ENCODE results near the gene GALNS.

The GALNS gene

DNA sequence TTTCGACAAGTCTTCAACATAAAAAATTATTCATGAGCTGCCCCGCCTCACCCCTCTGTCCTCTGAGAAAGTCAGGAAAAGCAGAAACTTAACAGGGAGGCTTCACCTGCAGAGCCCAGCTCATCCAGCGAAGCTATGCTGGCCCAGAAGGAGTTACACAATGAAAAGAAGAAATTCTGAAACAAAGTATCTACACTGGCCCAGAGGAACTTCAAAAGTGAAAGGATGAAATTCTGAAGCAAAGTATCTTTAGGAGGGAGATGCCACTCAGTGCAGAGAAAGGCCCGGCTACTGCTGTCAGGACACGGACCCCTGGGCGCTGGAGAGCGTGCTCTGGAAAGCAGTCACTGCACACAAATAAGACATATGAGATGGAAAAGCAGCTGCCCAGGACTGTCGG lies 1.6 kb downstream of the GALNS start:
- no peak for DNase-seq

DNA sequence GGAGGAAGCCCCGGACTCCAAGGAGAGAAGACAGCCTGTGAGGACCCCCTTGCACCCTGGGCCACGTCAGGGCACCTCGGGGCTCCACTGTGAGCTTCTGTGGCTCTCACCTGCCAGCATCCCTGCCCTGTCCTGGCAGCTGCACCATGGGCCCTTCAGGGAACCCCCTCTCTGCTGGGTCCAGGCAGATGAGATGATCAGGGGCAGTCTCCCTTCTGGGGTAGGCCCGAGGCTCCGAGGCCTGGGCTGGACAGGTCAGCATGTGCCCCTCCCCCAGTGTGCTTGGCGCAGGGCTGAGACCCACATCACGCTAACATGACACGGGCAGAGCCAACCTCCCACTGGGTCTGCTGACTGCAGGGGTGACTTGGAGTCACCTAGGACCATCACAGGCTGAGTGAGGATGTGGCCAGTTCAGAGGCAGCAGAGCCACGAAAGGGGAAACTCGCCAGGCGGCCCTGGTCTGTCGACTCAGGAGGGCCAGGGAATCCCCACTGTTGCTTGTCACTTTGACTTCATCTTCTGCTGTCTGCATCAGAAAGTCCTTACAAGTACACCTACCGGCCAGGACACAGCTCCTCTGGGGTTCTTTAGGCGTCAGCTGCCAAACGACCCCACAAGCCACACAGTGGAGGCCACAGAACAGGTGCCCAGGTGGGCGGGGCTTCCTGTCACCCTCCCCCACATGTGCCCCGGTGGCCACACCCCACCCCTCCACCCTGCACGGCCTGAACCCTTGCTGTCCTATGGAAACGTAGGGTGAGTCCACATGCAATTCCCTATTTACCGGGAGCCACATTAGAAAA lies 2.2 kb downstream of the GALNS start:
- peak; percentile 33 for DNase-seq

- no peak for DNase-seq
Observed at GRCh38 chr16:88853325-88853941, 3.3 kb downstream of the GALNS start.

DNA sequence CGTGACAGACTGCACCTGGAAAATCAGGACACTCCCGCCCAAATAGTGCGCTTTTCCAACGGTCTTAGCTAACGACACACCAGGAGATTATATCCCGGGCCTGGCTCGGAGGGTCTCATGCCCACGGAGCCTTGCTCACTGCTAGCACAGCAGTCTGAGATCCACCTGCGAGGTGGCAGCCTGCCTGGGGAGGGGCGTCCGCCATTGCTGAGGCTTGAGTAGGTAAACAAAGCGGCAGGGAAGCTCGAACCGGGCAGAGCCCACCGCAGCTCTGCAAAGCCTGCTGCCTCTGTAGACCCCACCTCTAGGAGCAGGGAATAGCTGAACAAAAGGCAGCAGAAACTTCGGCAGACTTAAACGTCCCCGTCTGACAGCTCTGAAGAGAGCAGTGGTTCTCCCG lies 5.1 kb downstream of the GALNS start:
- DNase-seq, result no peak

GRCh38 chr16:88850531-88851199 lies 6.1 kb downstream of the GALNS start:
- DNase-seq, result no peak

- DNase-seq, result no peak
Observed at GRCh38 chr16:88848557-88848956, 8.2 kb downstream of the GALNS start.

- DNase-seq, result no peak
Observed at GRCh38 chr16:88847654-88848053, 9.1 kb downstream of the GALNS start.

DNA sequence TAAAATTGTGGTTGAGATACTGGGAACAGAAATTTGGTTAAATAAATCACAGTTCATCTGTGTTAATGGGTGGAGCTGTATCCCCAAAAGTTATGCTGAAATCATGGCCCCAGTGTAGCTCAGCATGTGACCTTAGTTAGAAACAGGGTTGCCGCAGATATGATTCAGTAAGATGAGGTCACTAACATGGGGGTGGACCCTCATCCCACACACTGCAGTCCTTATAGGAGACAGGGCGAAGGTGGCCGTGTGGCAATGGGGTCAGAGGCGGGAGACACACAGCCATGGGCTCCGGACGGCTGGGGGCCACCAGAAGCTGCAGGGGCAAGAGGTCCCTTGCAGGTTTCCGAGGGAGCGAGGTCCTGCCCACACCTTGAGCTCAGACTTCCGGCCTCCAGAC lies 10.7 kb downstream of the GALNS start:
- DNase-seq, result no peak

GRCh38 chr16:88844419-88845036 lies 12.2 kb downstream of the GALNS start:
- no peak for DNase-seq

DNA sequence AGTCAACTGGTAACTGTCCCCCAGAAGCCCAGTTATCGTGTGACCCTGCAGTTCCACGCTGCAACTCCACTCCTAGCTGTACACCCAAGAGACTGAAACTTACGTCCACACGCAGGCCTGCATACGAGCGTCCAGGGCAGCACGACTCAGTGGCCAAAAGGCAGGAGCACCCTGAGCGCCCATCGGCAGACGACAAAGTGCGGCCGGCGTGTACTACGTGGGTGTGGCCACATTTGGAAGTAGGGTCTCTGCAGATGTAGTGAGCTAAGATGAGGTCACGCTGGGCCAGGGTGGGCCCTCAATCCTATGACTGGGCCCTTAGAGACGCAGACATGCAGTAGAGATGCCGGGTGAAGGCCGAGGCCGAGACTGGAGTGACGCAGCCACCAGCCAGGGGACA lies 13.5 kb downstream of the GALNS start:
- DNase-seq, result no peak

GRCh38 chr16:88842806-88843205 lies 13.9 kb downstream of the GALNS start:
- no peak for DNase-seq

GRCh38 chr16:88842308-88842756 lies 14.4 kb downstream of the GALNS start:
- no peak for DNase-seq

DNA sequence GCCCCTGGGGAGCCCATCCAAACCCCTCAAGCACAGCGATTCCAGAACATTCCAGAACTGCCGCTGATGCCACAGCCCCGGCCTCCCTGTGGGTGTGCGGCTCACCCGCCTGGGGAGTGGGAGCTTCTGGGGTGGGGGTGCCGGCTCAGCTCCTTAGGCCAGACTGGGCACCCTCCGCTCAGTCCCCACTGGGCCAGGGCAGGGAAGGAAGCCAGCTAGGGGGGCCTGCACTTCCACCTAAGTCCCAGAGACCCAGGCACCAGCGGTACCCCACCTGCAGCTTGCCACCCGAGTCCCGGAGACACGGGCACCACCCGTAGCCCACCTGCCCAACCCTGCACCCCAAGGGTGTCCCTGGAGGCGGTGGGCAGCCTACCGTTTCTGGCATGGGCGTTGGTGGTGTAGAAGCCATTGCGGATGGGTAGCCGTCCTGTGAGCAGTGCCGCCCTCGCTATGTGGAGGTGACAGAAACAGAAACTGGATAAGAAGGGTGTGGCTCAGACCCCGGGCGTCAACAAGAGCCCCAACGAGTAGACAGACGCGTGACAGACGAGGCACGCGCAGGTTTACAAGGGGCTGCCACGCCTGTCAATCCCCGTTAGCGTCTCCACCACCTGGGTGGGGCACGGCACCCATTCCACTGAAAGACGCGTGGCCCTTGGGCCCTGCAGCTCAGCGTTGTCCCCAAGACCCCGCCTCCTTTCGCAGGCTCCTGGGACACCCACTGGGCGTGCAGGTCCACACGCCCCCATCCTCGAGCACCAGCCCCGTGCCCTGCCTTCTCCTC lies 15.0 kb downstream of the GALNS start:
- DNase-seq, result no peak

DNA sequence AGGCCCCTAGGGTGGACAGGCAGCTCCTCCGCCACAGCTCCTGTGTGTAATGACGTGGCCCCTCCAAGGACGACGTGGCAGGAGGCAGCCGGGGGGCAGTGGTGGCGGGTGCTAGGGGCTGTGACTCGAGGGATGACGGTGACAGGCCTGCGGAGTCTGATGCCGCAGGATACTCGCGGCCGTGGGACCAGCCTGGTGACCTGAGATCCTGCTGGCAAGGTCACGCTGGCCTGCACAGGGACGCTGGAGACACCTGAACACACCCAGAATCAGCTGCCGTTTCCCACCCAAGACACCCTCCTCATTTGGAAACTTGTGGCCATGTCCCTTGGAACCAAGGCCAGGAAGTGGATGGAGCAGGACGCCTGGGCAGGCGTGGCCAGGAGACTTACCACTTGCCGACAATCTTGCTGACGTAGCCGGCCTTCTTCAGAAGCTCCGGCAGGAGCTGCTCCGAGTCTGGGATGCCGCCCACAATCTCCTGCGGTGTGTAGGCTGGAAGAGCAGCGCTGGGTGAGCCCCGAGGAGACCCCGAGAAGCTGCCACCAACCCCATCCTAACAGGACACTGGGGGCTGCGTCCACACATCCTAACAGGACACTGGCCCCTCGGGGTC lies 16.0 kb downstream of the GALNS start:
- DNase-seq, result no peak

DNA sequence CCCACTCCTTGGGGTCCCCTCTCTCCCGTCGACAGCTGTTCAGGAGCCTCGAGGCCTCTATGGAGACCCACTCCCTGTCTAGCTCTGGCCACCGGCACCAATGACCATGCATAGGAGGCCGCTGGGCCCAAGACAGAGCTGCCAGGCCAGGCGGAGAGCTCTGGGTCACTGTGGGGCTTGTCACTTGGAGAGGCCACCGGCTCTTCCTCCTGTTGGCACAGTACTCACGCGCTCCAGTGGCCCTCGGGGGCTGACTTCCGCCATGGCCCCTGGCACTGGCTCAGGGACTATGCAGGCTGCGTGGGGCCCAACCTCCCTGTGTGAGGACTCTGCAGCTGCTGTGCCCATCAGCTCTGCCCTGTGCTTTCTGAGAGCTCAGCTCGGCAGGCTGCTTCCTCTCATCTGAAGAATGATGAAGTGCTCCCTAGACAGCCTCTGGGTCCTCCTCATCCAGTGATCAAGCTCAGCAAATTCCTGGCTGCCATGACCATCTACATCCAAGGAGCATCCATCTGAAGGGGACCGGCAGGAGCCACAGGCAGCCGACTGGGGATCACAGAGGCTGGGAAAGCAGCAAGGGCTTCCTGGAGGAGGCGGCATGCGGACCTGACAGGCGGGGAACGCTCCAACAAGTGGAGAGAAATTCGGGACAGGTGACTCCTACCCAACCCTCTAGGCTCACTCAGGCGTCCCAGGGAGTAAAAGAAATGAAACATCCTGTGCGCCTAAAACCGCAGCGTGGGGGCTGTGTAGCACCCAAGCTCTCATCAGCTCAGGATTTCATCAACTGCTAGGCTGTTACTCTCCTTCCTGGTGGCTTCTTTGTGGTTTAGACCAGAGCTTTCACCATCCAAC lies 16.8 kb downstream of the GALNS start:
- no peak for DNase-seq

DNA sequence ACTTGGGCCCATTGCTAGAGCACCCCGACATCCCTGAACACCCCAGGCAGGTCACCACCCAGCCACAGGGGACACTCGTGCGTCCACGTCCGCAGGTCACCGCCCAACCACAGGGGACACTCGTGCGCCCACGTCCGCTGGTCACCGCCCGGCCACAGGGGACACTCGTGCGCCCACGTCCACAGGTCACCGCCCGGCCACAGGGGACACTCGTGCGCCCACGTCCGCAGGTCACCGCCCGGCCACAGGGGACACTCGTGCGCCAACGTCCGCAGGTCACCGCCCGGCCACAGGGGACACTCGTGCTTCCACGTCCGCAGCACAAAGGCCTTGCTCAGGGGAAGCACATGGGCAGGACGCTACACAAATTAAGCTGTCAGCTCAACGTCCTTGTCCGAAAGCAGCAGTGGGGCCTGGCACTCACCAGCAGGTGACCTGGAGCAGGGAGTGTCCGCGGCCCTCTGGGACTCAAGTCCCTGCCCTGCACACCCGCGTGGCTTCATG lies 17.7 kb downstream of the GALNS start:
- no peak for DNase-seq

DNA sequence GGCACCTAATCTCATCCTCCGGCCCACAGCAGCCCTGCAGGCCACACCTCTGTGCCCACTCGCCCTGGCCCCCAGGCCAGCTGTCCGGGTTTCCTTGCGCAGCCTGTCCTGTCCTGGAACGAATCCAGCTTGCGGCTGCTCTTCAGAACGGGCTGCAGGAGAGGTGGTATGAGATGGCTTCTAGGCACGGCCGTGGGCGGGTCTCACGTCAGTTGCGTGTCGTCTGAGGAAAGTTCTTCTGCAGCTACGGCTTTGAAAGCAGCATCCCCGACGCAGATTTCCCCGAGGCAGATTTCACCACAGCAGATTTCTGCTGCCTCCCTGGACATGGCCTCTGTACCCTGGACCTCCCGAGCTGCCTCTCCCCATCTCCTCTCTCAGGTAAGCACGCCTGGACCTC lies 18.2 kb downstream of the GALNS start:
- DNase-seq, result no peak

DNA sequence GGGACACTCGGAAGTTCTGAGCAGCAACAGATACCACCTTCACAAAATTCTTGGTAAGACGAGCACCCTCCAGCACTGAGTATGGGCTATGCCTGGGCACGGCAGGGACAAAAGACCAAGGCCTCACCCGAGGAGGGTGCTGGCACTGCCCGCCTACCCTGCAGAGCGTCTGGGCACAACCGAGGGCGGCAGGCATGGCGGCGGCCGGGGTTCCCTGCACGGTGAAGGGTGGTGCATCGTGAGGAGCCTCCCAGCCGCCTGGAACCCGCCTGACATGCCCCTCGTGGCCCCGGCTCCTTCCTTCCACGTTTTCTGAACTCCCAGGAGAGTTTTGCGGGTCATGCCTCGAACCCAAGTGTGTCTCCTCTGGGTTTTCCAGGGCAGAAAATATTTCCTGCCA lies 18.9 kb downstream of the GALNS start:
- DNase-seq, result no peak

GRCh38 chr16:88836791-88837190 lies 20.0 kb downstream of the GALNS start:
- DNase-seq, result no peak

DNA sequence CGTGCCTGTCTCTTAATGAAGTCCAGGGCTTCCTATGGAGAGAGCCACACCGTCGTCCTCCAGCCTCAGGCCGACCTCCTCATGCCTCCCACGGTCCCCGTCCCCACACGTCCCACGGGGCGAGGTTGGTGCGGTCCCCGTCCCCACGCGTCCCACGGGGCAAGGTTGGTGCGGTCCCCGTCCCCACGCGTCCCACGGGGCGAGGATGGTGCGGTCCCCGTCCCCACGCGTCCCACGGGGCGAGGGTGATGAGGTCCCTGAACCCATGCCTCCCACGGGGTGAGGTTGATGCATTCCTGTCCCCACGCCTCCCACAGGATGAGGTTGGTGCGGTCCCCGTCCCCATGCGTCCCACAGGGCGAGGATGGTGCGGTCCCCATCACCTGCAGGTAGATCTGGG lies 20.9 kb downstream of the GALNS start:
- DNase-seq, result no peak

DNA sequence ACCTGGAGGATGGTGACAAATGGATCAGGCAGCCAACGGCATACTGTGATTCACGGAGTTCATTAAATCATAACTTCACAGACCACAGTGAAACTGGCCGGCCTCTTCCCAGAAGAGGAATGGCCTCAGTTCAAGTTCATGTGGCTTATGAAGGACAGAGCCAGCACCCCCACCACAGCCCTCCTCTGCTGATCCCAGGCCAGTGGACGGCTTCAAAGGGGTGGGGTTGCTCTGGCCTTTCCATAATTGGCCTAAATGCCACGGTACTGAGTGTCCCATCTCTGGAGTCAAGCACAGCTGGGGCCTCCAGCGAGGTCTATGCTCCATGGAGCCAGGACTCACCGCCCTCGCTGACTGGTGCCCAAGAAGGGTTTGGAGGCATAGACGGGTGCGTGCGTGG lies 21.4 kb downstream of the GALNS start:
- no peak for DNase-seq

All from CD4-positive, alpha-beta T cell treated with Interleukin-6 for 4 hours (primary cell).